SK-N-MC (cell line): ENCODE results near the gene SV2A.

ENCODE experiments used
- EZH2 ChIP-seq: fragments of 200-600 bp; sonication (generic); IDR thresholded peaks from one replicate; pipeline ENCODE4 v1.6.1; 2017; ENCODE audit warnings: antibody characterized with exemption
- POLR2AphosphoS5 ChIP-seq: IDR thresholded peaks from 2 replicates; pipeline ENCODE4 v1.6.1; 2012; ENCODE audit warnings: mild to moderate bottlenecking, low read depth, low read length, borderline replicate concordance

DNA sequence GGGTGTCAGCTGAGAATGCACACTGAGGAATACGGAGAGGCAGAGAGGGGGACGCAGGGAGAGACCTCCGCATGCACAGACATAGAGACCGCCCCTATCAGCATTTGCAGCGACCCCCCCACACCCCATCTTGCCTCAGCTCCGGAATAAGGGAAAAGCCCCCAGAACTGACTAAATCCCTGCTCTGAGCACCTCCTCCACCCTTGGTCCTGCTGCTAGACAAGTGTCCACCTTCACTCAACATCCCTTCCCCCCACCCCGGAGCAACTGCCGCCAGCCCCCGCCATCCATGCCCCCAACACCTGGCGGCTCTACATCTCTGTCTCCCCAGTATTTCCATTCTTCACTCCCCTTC lies 769 bp downstream of the SV2A start:
- no peak for TF ChIP-seq POLR2AphosphoS5
- TF ChIP-seq EZH2: no peak
